ENCODE results near the gene CDK14.
"Not testable (repeated sequence)": the region's sequence is repeated elsewhere in the genome, so short reads cannot be mapped to it uniquely, and the experiment has no call there.

The CDK14 gene

GRCh38 chr7:90631502-90631901 is 35.4 kb downstream of the CDK14 start:
- Histone ChIP-seq H3K4me3 (ENCODE audit: low read depth, low read length) (no peak overlapping the region), H3K36me3 (ENCODE audit: control insufficient read depth, insufficient read depth, low read length) (no peaks in the 10 kb centered on the region), H3K27ac (ENCODE audit: low read depth, low read length) (no peak overlapping the region), H3K9ac (ENCODE audit: low read depth, low read length) (no peak overlapping the region), H3K27me3 (ENCODE audit: control insufficient read depth, insufficient read depth, low read length) (no peaks in the 10 kb centered on the region), H3K4me1 (ENCODE audit: control insufficient read depth, insufficient read depth, low read length) (peaks cover 4% of the 10 kb centered on the region; the same call in 1 of the 2 replicates), H3K9me3 (ENCODE audit: control insufficient read depth, insufficient read depth, low read length) (no peaks in the 10 kb centered on the region)

GRCh38 chr7:90639683-90640082 is 43.6 kb downstream of the CDK14 start:
- H3K4me1 ChIP-seq (ENCODE audit: control insufficient read depth, insufficient read depth, low read length), result peaks cover 13% of the 10 kb centered on the region
- H3K27me3 ChIP-seq (ENCODE audit: control insufficient read depth, insufficient read depth, low read length); H3K4me3 ChIP-seq (ENCODE audit: low read depth, low read length); H3K9ac ChIP-seq (ENCODE audit: low read depth, low read length); H3K27ac ChIP-seq (ENCODE audit: low read depth, low read length); H3K36me3 ChIP-seq (ENCODE audit: control insufficient read depth, insufficient read depth, low read length); H3K9me3 ChIP-seq (ENCODE audit: control insufficient read depth, insufficient read depth, low read length): not testable (repeated sequence)

GRCh38 chr7:90642978-90643377 is 46.9 kb downstream of the CDK14 start:
- Histone ChIP-seq H3K9me3 (ENCODE audit: control insufficient read depth, insufficient read depth, low read length) (peaks cover 4% of the 10 kb centered on the region), H3K27me3 (ENCODE audit: control insufficient read depth, insufficient read depth, low read length) (no peaks in the 10 kb centered on the region), H3K4me3 (ENCODE audit: low read depth, low read length) (no peak overlapping the region), H3K9ac (ENCODE audit: low read depth, low read length) (no peak overlapping the region), H3K4me1 (ENCODE audit: control insufficient read depth, insufficient read depth, low read length) (peaks cover 19% of the 10 kb centered on the region), H3K27ac (ENCODE audit: low read depth, low read length) (no peak overlapping the region), H3K36me3 (ENCODE audit: control insufficient read depth, insufficient read depth, low read length) (no peaks in the 10 kb centered on the region)

GRCh38 chr7:90645784-90646183 is 49.7 kb downstream of the CDK14 start:
- peaks cover 19% of the 10 kb centered on the region for H3K4me1 ChIP-seq (ENCODE audit: control insufficient read depth, insufficient read depth, low read length)
- no peaks in the 10 kb centered on the region for H3K27me3 ChIP-seq (ENCODE audit: control insufficient read depth, insufficient read depth, low read length)
- no peak overlapping the region for H3K4me3 ChIP-seq (ENCODE audit: low read depth, low read length)
- peaks cover 4% of the 10 kb centered on the region for H3K9me3 ChIP-seq (ENCODE audit: control insufficient read depth, insufficient read depth, low read length)
- no peak overlapping the region for H3K9ac ChIP-seq (ENCODE audit: low read depth, low read length)
- no peak overlapping the region for H3K27ac ChIP-seq (ENCODE audit: low read depth, low read length)
- H3K36me3 ChIP-seq (ENCODE audit: control insufficient read depth, insufficient read depth, low read length), result no peaks in the 10 kb centered on the region

- H3K36me3 ChIP-seq (ENCODE audit: control insufficient read depth, insufficient read depth, low read length), result no peaks in the 10 kb centered on the region
- no peak overlapping the region for H3K27ac ChIP-seq (ENCODE audit: low read depth, low read length)
- peaks cover 14% of the 10 kb centered on the region for H3K4me1 ChIP-seq (ENCODE audit: control insufficient read depth, insufficient read depth, low read length)
- no peak overlapping the region for H3K4me3 ChIP-seq (ENCODE audit: low read depth, low read length)
- no peak overlapping the region for H3K9ac ChIP-seq (ENCODE audit: low read depth, low read length)
- peaks cover 4% of the 10 kb centered on the region; the same call in 1 of the 2 replicates for H3K9me3 ChIP-seq (ENCODE audit: control insufficient read depth, insufficient read depth, low read length)
- no peaks in the 10 kb centered on the region for H3K27me3 ChIP-seq (ENCODE audit: control insufficient read depth, insufficient read depth, low read length)
These were observed 52.0 kb downstream of the CDK14 start for GRCh38 chr7:90648107-90648506.

GRCh38 chr7:90648834-90649233 is 52.7 kb downstream of the CDK14 start:
- Histone ChIP-seq H3K27me3 (ENCODE audit: control insufficient read depth, insufficient read depth, low read length) (no peaks in the 10 kb centered on the region), H3K27ac (ENCODE audit: low read depth, low read length) (no peak overlapping the region), H3K9ac (ENCODE audit: low read depth, low read length) (no peak overlapping the region), H3K9me3 (ENCODE audit: control insufficient read depth, insufficient read depth, low read length) (peaks cover 4% of the 10 kb centered on the region; the same call in 1 of the 2 replicates), H3K4me3 (ENCODE audit: low read depth, low read length) (no peak overlapping the region), H3K4me1 (ENCODE audit: control insufficient read depth, insufficient read depth, low read length) (peaks cover 7% of the 10 kb centered on the region; the same call in 1 of the 2 replicates), H3K36me3 (ENCODE audit: control insufficient read depth, insufficient read depth, low read length) (no peaks in the 10 kb centered on the region)

- no peak overlapping the region for H3K27ac ChIP-seq (ENCODE audit: low read depth, low read length)
- no peaks in the 10 kb centered on the region for H3K9me3 ChIP-seq (ENCODE audit: control insufficient read depth, insufficient read depth, low read length)
- H3K27me3 ChIP-seq (ENCODE audit: control insufficient read depth, insufficient read depth, low read length), result no peaks in the 10 kb centered on the region
- H3K36me3 ChIP-seq (ENCODE audit: control insufficient read depth, insufficient read depth, low read length), result no peaks in the 10 kb centered on the region
- no peak overlapping the region for H3K4me3 ChIP-seq (ENCODE audit: low read depth, low read length)
- H3K9ac ChIP-seq (ENCODE audit: low read depth, low read length), result no peak overlapping the region
- no peaks in the 10 kb centered on the region for H3K4me1 ChIP-seq (ENCODE audit: control insufficient read depth, insufficient read depth, low read length)
These were observed 58.8 kb downstream of the CDK14 start for GRCh38 chr7:90654718-90655427.

GRCh38 chr7:90655566-90655965 is 59.4 kb downstream of the CDK14 start:
- Histone ChIP-seq H3K9me3 (ENCODE audit: control insufficient read depth, insufficient read depth, low read length) (no peaks in the 10 kb centered on the region), H3K27me3 (ENCODE audit: control insufficient read depth, insufficient read depth, low read length) (no peaks in the 10 kb centered on the region), H3K36me3 (ENCODE audit: control insufficient read depth, insufficient read depth, low read length) (no peaks in the 10 kb centered on the region), H3K9ac (ENCODE audit: low read depth, low read length) (no peak overlapping the region), H3K4me1 (ENCODE audit: control insufficient read depth, insufficient read depth, low read length) (peaks cover 5% of the 10 kb centered on the region), H3K4me3 (ENCODE audit: low read depth, low read length) (no peak overlapping the region), H3K27ac (ENCODE audit: low read depth, low read length) (no peak overlapping the region)

- Histone ChIP-seq H3K4me3 (ENCODE audit: low read depth, low read length) (no peak overlapping the region), H3K9ac (ENCODE audit: low read depth, low read length) (no peak overlapping the region), H3K9me3 (ENCODE audit: control insufficient read depth, insufficient read depth, low read length) (no peaks in the 10 kb centered on the region), H3K27me3 (ENCODE audit: control insufficient read depth, insufficient read depth, low read length) (no peaks in the 10 kb centered on the region), H3K36me3 (ENCODE audit: control insufficient read depth, insufficient read depth, low read length) (no peaks in the 10 kb centered on the region), H3K4me1 (ENCODE audit: control insufficient read depth, insufficient read depth, low read length) (peaks cover 23% of the 10 kb centered on the region), H3K27ac (ENCODE audit: low read depth, low read length) (no peak overlapping the region)
These were observed 61.4 kb downstream of the CDK14 start for GRCh38 chr7:90657481-90657880.

GRCh38 chr7:90660100-90660499 is 64.0 kb downstream of the CDK14 start:
- no peaks in the 10 kb centered on the region for H3K9me3 ChIP-seq (ENCODE audit: control insufficient read depth, insufficient read depth, low read length)

GRCh38 chr7:90660819-90661218 is 64.7 kb downstream of the CDK14 start:
- Histone ChIP-seq H3K4me3 (ENCODE audit: low read depth, low read length) (no peak overlapping the region), H3K27me3 (ENCODE audit: control insufficient read depth, insufficient read depth, low read length) (no peaks in the 10 kb centered on the region), H3K9me3 (ENCODE audit: control insufficient read depth, insufficient read depth, low read length) (no peaks in the 10 kb centered on the region), H3K36me3 (ENCODE audit: control insufficient read depth, insufficient read depth, low read length) (no peaks in the 10 kb centered on the region), H3K4me1 (ENCODE audit: control insufficient read depth, insufficient read depth, low read length) (peaks cover 30% of the 10 kb centered on the region), H3K27ac (ENCODE audit: low read depth, low read length) (no peak overlapping the region), H3K9ac (ENCODE audit: low read depth, low read length) (no peak overlapping the region)

More at GRCh38 chr7:90660100-90660499, 64.0 kb downstream of the CDK14 start:
- no peaks in the 10 kb centered on the region for H3K27me3 ChIP-seq (ENCODE audit: control insufficient read depth, insufficient read depth, low read length)
- no peaks in the 10 kb centered on the region for H3K36me3 ChIP-seq (ENCODE audit: control insufficient read depth, insufficient read depth, low read length)
- H3K27ac ChIP-seq (ENCODE audit: low read depth, low read length), result no peak overlapping the region
- peaks cover 30% of the 10 kb centered on the region for H3K4me1 ChIP-seq (ENCODE audit: control insufficient read depth, insufficient read depth, low read length)
- H3K9ac ChIP-seq (ENCODE audit: low read depth, low read length), result no peak overlapping the region
- H3K4me3 ChIP-seq (ENCODE audit: low read depth, low read length), result no peak overlapping the region

All from HUES48 (cell line).